Measurements from ENCODE around the gene TNS2. TPM values are rescaled to one million over a fixed set of nuclear protein-coding genes. Genes with fewer than 3 reads are reported as not detected.

TNS2 gene
- total and polyA plus RNA-seq, 2 of the 13 experiments (the other 11 are each of a cell fraction or from before 2014, with no cell fraction given) = 8.9 to 20.4 TPM

- TF ChIP-seq PAWR (CRISPR knock-in tag; IDR thresholded peaks at IDR 0.05; ENCODE audit: borderline replicate concordance) = no peak
- no peak for TF ChIP-seq SP1 (IDR thresholded peaks at IDR 0.05)
- TF ChIP-seq SP1 (CRISPR knock-in tag; IDR thresholded peaks at IDR 0.05) = no peak
- TF ChIP-seq NCOA1 (CRISPR knock-in tag; IDR thresholded peaks at IDR 0.05) = no peak
- 0 out of 2 replicates have a peak, but pooled peaks have one; percentile 45 for TF ChIP-seq ISL2 (CRISPR knock-in tag; IDR thresholded peaks at IDR 0.05)
- peak; percentile 99 for TF ChIP-seq NR2F6 (IDR thresholded peaks at IDR 0.05)
- TF ChIP-seq NR2F6 (CRISPR knock-in tag; IDR thresholded peaks at IDR 0.05) = peak; percentile 99
- peak; percentile 78 for TF ChIP-seq FOXA3 (CRISPR knock-in tag; IDR thresholded peaks at IDR 0.05)
- no peak for TF ChIP-seq PRPF4 (IDR thresholded peaks at IDR 0.05; ENCODE audit: low read depth, low read length, poor library complexity, severe bottlenecking)
- no peak for TF ChIP-seq ZNF720 (CRISPR knock-in tag; IDR thresholded peaks at IDR 0.05)
- TF ChIP-seq POLR2A (IDR thresholded peaks at IDR 0.05; ENCODE audit: insufficient read depth in 1 of 2, low read depth in 2 of 2, low read length in 2 of 2) = no peak
- no peak for TF ChIP-seq AKAP8 (CRISPR knock-in tag; IDR thresholded peaks at IDR 0.05)
- TF ChIP-seq FOXK1 (CRISPR knock-in tag; IDR thresholded peaks at IDR 0.05; ENCODE audit: borderline replicate concordance, low read depth) = peak; percentile 26; the same call in 1 of the 2 replicates
- TF ChIP-seq, protein P1, sequence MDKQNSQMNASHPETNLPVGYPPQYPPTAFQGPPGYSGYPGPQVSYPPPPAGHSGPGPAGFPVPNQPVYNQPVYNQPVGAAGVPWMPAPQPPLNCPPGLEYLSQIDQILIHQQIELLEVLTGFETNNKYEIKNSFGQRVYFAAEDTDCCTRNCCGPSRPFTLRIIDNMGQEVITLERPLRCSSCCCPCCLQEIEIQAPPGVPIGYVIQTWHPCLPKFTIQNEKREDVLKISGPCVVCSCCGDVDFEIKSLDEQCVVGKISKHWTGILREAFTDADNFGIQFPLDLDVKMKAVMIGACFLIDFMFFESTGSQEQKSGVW (CRISPR knock-in tag; IDR thresholded peaks at IDR 0.05; ENCODE audit: borderline replicate concordance) = no peak
- no peak for TF ChIP-seq ZNF781 (CRISPR knock-in tag; IDR thresholded peaks at IDR 0.05; ENCODE audit: borderline replicate concordance, not compliant biosample characterization)
- no peak for TF ChIP-seq ZBTB8A (CRISPR knock-in tag; IDR thresholded peaks at IDR 0.05; ENCODE audit: borderline replicate concordance, low read depth)
- no peak; the same call in 1 of the 2 replicates for TF ChIP-seq ZIK1 (CRISPR knock-in tag; IDR thresholded peaks at IDR 0.05; ENCODE audit: borderline replicate concordance, low read depth)
- TF ChIP-seq, protein P2, sequence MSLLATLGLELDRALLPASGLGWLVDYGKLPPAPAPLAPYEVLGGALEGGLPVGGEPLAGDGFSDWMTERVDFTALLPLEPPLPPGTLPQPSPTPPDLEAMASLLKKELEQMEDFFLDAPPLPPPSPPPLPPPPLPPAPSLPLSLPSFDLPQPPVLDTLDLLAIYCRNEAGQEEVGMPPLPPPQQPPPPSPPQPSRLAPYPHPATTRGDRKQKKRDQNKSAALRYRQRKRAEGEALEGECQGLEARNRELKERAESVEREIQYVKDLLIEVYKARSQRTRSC (CRISPR knock-in tag; IDR thresholded peaks at IDR 0.05; ENCODE audit: low read depth) = no peak
- TF ChIP-seq, protein P3, sequence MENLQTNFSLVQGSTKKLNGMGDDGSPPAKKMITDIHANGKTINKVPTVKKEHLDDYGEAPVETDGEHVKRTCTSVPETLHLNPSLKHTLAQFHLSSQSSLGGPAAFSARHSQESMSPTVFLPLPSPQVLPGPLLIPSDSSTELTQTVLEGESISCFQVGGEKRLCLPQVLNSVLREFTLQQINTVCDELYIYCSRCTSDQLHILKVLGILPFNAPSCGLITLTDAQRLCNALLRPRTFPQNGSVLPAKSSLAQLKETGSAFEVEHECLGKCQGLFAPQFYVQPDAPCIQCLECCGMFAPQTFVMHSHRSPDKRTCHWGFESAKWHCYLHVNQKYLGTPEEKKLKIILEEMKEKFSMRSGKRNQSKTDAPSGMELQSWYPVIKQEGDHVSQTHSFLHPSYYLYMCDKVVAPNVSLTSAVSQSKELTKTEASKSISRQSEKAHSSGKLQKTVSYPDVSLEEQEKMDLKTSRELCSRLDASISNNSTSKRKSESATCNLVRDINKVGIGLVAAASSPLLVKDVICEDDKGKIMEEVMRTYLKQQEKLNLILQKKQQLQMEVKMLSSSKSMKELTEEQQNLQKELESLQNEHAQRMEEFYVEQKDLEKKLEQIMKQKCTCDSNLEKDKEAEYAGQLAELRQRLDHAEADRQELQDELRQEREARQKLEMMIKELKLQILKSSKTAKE (CRISPR knock-in tag; IDR thresholded peaks at IDR 0.05; ENCODE audit: borderline replicate concordance) = peak; percentile 91
- no peak for TF ChIP-seq EZH2 (conservative IDR thresholded peaks at IDR 0.05; ENCODE audit: low read depth, low read length)
- TF ChIP-seq FOXO1 (CRISPR knock-in tag; IDR thresholded peaks at IDR 0.05) = peak; percentile 86
- TF ChIP-seq, protein P4, sequence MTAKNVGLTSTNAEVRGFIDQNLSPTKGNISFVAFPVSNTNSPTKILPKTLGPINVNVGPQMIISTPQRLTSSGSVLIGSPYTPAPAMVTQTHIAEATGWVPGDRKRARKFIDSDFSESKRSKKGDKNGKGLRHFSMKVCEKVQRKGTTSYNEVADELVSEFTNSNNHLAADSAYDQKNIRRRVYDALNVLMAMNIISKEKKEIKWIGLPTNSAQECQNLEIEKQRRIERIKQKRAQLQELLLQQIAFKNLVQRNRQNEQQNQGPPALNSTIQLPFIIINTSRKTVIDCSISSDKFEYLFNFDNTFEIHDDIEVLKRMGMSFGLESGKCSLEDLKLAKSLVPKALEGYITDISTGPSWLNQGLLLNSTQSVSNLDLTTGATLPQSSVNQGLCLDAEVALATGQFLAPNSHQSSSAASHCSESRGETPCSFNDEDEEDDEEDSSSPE (CRISPR knock-in tag; IDR thresholded peaks at IDR 0.05) = peak; percentile 20; the same call in 1 of the 2 replicates
- no peak for TF ChIP-seq ATF3 (CRISPR knock-in tag; IDR thresholded peaks at IDR 0.05)
- no peak; the same call in none of the 2 replicates for TF ChIP-seq TARDBP (CRISPR knock-in tag; IDR thresholded peaks at IDR 0.05)
- TF ChIP-seq ZNF460 (CRISPR knock-in tag; IDR thresholded peaks at IDR 0.05; ENCODE audit: borderline replicate concordance) = no peak
- peak; percentile 51; the same call in 1 of the 2 replicates for TF ChIP-seq ATF1 (CRISPR knock-in tag; IDR thresholded peaks at IDR 0.05)
- no peak for TF ChIP-seq HINFP (CRISPR knock-in tag; IDR thresholded peaks at IDR 0.05; ENCODE audit: low read depth)
Measured at GRCh38 chr12:53103860-53104305, 54.0 kb downstream of the TNS2 start (continued).

Measured in HepG2 (cell line).